ENCODE results near the gene RNF125. TPM values are rescaled to one million over a fixed set of nuclear protein-coding genes. Genes with fewer than 3 reads are reported as not detected.

The RNF125 gene
- polyA plus RNA-seq, 1 of the 3 experiments (the other 2 are of a cell fraction) = 0.05 TPM

DNA sequence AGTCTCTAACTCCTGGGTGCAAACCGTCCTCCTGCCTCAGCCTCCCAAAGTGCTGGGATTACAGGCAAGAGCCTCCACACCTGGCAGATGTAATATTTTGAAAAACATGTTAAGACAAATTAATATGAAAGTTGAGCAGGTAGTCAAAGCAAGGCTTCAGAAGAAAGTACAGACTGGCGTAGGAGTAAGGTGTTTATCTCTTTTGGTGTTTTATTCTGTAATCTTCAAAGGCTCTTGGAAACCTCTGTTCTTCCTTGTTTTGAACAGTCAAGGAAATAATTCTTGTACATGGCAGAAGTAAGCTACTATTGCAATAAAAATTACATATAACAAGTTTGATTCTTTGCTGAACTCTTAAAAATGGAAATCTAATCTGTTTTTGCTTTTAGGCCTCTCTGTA is 78.3 kb downstream of the RNF125 start:
- H3K9ac ChIP-seq = no peak overlapping the region
- peaks cover 92% of the 10 kb centered on the region for H3K79me2 ChIP-seq (ENCODE audit: insufficient read depth)
- 93% methylated on average over 2 of the region's 2 CpGs for WGBS (ENCODE audit: low lambda C conversion rate)
- no peak overlapping the region for H3K4me2 ChIP-seq
- H3K4me1 ChIP-seq (ENCODE audit: control insufficient read depth in 1 of 2, insufficient read depth in 2 of 2, low read depth in 1 of 2, low read length in 1 of 2) = peaks cover 5 to 9% of the 10 kb centered on the region in 2 experiments; a peak in 3 of 4 replicates
- peaks cover 11% of the 10 kb centered on the region for H3F3A ChIP-seq (replicated peaks; ENCODE audit: insufficient read depth)
- ChIA-PET CTCF (no interaction called here), POLR2A (no interaction called here)
- peaks cover 8 to 9% of the 10 kb centered on the region in 2 experiments for H3K36me3 ChIP-seq (replicated peaks in 1 of 2; ENCODE audit: control insufficient read depth in 1 of 2, insufficient read depth in 2 of 2, low read length in 1 of 2)
- no peak for DNase-seq
- no peaks in the 10 kb centered on the region for H3K27me3 ChIP-seq (ENCODE audit: insufficient read depth)
- TF ChIP-seq RXRA (IDR thresholded peaks at IDR 0.05; ENCODE audit: borderline replicate concordance, low read depth) = no peak
- TF ChIP-seq ELF1 (IDR thresholded peaks at IDR 0.05) = no peak
- TF ChIP-seq NRF1 (IDR thresholded peaks at IDR 0.05; ENCODE audit: low read depth, low read length) = no peak
- no peak for TF ChIP-seq NFIC (IDR thresholded peaks at IDR 0.05; ENCODE audit: borderline replicate concordance)
- TF ChIP-seq TCF12 (IDR thresholded peaks at IDR 0.05) = no peak
- TF ChIP-seq MEF2A (IDR thresholded peaks at IDR 0.05; ENCODE audit: borderline replicate concordance, low read depth) = no peak
- no peak for TF ChIP-seq USF1 (IDR thresholded peaks at IDR 0.05; ENCODE audit: borderline replicate concordance, low read depth)
- no peak for TF ChIP-seq MXI1 (IDR thresholded peaks at IDR 0.05; ENCODE audit: low read depth, low read length)
- TF ChIP-seq EP300 (IDR thresholded peaks at IDR 0.05; ENCODE audit: borderline replicate concordance in 1 of 2, low read depth in 1 of 2, low read length in 1 of 2) = no peak
- no peak for TF ChIP-seq TEAD4 (IDR thresholded peaks at IDR 0.05; ENCODE audit: borderline replicate concordance, insufficient read depth)
- TF ChIP-seq POLR2AphosphoS5 (IDR thresholded peaks at IDR 0.05; ENCODE audit: low read depth, low read length) = no peak
- TF ChIP-seq, protein P1, sequence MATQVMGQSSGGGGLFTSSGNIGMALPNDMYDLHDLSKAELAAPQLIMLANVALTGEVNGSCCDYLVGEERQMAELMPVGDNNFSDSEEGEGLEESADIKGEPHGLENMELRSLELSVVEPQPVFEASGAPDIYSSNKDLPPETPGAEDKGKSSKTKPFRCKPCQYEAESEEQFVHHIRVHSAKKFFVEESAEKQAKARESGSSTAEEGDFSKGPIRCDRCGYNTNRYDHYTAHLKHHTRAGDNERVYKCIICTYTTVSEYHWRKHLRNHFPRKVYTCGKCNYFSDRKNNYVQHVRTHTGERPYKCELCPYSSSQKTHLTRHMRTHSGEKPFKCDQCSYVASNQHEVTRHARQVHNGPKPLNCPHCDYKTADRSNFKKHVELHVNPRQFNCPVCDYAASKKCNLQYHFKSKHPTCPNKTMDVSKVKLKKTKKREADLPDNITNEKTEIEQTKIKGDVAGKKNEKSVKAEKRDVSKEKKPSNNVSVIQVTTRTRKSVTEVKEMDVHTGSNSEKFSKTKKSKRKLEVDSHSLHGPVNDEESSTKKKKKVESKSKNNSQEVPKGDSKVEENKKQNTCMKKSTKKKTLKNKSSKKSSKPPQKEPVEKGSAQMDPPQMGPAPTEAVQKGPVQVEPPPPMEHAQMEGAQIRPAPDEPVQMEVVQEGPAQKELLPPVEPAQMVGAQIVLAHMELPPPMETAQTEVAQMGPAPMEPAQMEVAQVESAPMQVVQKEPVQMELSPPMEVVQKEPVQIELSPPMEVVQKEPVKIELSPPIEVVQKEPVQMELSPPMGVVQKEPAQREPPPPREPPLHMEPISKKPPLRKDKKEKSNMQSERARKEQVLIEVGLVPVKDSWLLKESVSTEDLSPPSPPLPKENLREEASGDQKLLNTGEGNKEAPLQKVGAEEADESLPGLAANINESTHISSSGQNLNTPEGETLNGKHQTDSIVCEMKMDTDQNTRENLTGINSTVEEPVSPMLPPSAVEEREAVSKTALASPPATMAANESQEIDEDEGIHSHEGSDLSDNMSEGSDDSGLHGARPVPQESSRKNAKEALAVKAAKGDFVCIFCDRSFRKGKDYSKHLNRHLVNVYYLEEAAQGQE (IDR thresholded peaks at IDR 0.05; ENCODE audit: low read depth, low read length) = no peak
- no peak for TF ChIP-seq IRF3 (IDR thresholded peaks at IDR 0.05; ENCODE audit: low read depth, low read length)
- TF ChIP-seq CHD2 (IDR thresholded peaks at IDR 0.05; ENCODE audit: low read length, partially characterized antibody) = no peak
- TF ChIP-seq USF2 (IDR thresholded peaks at IDR 0.05; ENCODE audit: borderline replicate concordance, low read depth, low read length) = no peak
- no peak for TF ChIP-seq FOXJ3 (CRISPR knock-in tag; IDR thresholded peaks at IDR 0.05)
- TF ChIP-seq SMC3 (IDR thresholded peaks at IDR 0.05; ENCODE audit: low read depth, low read length) = no peak
- TF ChIP-seq EZH2phosphoT487 (IDR thresholded peaks at IDR 0.05; ENCODE audit: borderline replicate concordance, low read depth) = no peak
- TF ChIP-seq RAD21 (IDR thresholded peaks at IDR 0.05; ENCODE audit: low read length) = no peak
- H3K4me3 ChIP-seq (ENCODE audit: low read depth in 2 of 2, low read length in 1 of 2) = no peak overlapping the region
- no peak overlapping the region for H2AFZ ChIP-seq (ENCODE audit: low read depth)
- H3K27ac ChIP-seq (ENCODE audit: low read depth in 2 of 2, low read length in 1 of 2) = no peak overlapping the region
- no peaks in the 10 kb centered on the region for H3K9me3 ChIP-seq
- H3K9me2 ChIP-seq = no peaks in the 10 kb centered on the region
- peaks cover 26% of the 10 kb centered on the region for H4K20me1 ChIP-seq (ENCODE audit: insufficient read depth)
